ENCODE data around the gene PCK1.

Gene PCK1

DNA sequence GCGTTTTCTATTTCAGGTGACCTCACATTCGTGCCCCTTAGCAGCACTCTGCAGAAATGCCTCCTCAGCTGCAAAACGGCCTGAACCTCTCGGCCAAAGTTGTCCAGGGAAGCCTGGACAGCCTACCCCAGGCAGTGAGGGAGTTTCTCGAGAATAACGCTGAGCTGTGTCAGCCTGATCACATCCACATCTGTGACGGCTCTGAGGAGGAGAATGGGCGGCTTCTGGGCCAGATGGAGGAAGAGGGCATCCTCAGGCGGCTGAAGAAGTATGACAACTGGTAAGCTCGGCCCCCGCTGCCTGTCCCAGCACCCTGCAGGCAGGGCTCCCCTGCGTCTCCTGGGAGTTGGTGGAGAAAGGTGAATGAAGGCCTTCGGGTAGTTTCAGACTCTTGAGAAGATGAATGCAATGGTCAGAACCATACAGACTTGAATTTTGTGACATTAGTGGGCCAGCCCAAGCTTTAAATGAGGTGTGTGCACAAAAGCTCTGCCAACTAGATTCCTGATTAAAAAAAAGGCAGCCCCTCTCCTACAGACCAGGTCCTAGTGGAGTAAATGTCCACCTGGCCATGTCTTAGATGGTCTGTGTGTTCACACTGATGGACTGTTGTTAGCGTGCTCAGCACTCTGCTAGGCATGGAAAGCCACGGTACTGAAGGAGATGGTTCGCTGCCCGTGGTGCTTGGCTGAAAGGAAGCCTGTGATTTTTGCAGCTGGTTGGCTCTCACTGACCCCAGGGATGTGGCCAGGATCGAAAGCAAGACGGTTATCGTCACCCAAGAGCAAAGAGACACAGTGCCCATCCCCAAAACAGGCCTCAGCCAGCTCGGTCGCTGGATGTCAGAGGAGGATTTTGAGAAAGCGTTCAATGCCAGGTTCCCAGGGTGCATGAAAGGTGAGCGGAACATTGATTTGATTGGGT, 708 bp downstream of the PCK1 start:
- DNase-seq = no peak

DNA sequence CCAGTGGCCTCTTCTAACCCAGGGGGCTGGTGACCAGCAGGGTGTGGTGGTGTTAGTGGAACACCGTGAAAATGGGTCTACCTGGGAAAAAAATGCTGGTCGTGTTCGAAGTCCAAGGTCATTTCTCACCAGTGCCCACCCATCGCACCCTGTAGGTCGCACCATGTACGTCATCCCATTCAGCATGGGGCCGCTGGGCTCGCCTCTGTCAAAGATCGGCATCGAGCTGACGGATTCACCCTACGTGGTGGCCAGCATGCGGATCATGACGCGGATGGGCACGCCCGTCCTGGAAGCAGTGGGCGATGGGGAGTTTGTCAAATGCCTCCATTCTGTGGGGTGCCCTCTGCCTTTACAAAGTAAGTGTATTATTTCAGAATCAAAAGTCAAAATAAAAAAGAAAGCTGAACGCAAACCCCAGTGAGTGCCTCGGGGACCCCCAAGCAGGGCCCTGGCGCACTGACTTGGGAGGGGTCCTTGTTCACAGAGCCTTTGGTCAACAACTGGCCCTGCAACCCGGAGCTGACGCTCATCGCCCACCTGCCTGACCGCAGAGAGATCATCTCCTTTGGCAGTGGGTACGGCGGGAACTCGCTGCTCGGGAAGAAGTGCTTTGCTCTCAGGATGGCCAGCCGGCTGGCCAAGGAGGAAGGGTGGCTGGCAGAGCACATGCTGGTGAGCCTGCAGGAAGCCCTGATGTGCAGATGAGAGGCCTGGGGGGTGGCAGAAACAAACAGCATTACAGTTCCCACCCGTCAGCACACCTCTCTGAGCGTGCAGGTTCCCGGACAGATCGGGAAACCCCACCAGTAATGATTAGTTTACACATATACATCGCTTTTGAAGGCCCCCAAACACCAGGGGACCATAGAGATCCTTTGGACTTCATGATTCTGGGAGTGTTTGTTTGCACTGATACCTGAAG, 1.9 kb downstream of the PCK1 start:
- no peak for DNase-seq

DNA sequence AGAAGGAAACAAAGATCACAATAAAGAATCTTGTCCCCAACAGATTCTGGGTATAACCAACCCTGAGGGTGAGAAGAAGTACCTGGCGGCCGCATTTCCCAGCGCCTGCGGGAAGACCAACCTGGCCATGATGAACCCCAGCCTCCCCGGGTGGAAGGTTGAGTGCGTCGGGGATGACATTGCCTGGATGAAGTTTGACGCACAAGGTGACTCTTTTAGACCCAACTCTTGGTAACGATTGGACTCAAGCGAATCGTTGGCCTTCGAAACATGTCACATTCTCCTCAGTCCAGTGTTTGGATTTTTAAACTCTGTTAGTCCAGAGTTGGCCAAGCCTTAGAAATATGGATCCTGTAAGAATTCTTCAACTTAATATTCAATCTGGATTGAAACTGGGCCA, 2.6 kb downstream of the PCK1 start:
- no peak for DNase-seq

DNA sequence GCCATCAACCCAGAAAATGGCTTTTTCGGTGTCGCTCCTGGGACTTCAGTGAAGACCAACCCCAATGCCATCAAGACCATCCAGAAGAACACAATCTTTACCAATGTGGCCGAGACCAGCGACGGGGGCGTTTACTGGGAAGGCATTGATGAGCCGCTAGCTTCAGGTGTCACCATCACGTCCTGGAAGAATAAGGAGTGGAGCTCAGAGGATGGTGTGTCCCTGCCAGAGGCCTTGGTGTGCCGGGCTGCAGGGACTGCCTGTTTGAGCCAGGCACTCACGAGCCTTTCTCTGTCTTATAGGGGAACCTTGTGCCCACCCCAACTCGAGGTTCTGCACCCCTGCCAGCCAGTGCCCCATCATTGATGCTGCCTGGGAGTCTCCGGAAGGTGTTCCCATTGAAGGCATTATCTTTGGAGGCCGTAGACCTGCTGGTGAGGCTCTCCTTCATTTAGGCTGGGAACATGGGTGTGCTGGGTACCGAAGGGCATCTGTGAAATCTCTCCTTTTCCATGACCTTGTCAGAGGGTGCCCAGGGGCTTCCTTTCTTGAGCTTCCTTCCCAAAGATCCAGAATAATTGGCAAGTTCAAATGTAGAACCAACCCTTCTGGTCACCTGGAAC, 3.4 kb downstream of the PCK1 start:
- no peak for DNase-seq

DNA sequence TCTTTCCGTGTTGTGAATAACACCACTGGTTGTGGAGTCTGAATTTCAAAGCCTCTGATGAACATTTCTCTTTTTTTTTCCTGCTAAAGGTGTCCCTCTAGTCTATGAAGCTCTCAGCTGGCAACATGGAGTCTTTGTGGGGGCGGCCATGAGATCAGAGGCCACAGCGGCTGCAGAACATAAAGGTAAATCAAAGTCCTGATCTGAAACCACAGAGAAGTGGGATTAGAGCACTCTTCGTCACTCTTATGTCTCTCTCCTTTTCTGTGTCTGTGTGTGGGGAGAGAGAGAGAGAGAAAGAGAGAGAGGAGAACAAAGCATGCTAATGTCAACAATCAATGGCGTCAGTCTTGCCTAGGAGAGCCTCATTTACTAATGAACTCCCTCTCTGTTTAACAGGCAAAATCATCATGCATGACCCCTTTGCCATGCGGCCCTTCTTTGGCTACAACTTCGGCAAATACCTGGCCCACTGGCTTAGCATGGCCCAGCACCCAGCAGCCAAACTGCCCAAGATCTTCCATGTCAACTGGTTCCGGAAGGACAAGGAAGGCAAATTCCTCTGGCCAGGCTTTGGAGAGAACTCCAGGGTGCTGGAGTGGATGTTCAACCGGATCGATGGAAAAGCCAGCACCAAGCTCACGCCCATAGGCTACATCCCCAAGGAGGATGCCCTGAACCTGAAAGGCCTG, 4.2 kb downstream of the PCK1 start:
- DNase-seq = no peak

DNA sequence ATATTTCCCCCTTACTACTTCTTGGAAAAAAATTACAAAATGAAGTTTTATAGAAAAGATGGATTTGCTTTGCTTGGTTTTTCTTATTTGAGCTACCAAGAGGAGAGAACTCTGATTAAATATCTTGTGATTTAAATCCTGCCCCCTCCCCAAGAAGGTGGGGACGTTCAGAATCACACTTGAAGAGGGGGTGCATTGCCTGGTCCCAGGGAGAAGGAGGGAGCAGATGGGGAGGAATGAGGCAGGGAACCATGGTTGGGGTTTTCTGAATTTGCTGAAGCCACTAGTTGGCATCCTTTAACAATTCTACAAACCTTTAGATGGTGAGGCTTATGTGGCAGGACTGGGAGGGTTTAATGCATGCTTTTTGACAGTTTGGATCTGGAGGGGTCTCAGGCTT, 5.5 kb downstream of the PCK1 start:
- DNase-seq = no peak

DNA sequence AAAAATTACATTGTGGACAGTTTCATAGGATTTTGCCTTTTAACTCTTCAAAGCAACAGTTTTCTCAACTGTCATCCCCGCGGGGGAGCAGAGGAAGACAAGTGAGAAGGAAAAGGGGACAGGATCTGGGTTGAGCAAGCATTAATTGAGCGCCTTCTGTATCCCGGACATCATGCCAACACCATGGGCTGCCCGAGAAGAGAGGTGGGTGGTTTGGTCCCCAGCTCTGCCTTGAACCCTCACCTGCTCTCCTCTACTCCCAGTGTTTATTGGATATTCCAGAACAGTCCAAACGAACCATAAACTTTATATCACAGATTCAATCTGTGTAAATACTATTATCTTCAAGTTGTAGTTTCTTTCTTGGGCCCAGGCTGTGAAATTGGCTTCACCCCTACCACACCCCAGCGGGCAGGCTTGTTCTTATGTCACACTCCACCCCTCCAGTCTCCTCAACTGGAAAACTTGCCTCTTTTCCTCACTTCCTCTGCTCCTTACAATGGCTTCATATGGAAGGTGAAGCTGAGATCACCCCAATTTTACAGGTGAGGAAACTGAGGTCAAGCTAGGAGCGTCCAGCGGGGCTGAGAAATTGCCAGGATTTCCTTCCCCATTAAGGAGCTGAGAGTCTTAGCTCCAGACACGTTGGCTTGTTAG, 6.0 kb downstream of the PCK1 start:
- DNase-seq = no peak

DNA sequence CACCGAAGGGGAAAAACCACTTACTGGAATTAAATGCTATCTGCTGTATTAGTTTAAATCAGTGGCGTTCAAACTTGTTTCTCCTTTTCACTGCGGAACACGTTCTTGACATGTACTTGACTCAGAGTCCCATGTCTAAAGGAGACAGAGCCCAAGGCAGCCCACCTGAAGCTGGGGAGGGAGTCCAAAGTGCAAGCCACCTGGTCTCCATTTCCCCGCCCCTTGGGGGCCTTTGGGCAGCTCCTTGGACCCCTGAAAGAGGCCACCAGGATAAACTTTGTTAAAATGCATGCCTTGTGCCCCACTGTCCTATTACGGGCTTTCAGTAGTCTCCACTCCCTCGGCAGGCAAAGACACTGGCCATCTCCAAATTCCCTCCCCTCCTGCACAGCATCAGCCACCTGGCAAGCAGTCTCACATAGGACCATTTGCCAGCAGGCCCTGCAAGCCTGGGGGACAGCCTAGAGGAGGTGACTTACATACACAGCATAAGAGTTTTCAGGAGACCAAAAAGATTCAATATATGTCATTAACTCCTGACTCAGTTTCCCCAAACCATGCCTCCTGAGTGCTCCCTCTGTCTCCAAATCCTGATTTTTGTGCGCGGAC, 6.7 kb downstream of the PCK1 start:
- no peak for DNase-seq

DNA sequence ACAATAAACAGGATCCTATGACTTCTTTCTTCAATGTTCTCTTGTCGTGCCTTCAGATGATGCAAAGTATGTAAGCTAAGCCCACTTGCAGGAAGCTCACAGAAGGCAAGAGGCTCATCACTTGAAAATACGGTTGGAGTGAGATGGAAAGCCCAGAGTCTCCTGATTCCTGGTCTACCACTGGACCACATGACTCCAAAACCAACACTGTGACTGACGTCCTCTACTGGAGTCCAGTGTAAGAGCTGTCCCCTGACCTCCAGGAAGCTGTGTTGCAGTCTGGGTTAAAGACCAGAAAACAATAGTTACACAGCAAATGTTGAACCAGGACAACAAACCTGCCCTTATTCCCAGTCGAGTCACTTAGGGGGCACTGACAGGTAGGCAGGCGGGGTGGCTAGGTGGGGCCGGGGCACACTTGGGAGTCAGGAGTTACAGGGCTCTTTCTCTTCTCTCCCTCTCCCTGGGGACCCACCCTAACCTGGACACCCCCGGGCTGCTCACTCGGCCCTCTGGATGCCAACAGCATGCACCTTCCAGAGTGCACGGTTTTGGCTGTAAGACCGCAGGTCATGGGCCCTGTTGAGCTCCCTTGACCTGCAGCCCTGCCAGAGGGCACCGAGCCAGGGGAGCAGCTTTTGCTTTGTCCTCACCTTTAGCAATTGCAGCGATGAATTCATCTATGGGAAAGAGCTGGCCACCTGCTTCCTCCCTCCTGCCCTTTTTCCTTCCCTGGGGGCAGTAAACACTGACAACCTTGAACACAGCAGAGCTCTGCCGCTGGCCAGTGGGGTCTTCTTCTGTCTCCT, 7.4 kb downstream of the PCK1 start:
- DNase-seq = no peak

DNA sequence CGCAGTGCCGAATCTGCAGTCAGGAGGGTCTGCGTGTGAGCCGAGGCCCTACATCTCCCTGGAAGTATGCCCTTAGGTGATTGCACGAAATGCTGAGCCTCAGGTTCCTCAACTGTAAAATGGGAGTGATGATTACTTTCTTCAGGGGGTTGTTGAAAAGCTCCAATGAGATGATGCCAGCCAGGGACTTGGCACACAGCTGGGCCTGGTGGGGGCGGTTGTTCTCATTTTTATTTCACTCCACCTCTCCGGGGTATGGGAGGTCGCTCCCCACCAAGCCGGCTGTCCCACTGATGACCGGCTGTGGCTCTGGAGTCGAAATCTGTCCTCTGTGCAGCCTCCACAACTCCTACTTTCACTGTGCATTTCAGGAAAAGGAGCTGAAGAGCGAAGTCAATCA, 8.1 kb downstream of the PCK1 start:
- no peak for DNase-seq

DNA sequence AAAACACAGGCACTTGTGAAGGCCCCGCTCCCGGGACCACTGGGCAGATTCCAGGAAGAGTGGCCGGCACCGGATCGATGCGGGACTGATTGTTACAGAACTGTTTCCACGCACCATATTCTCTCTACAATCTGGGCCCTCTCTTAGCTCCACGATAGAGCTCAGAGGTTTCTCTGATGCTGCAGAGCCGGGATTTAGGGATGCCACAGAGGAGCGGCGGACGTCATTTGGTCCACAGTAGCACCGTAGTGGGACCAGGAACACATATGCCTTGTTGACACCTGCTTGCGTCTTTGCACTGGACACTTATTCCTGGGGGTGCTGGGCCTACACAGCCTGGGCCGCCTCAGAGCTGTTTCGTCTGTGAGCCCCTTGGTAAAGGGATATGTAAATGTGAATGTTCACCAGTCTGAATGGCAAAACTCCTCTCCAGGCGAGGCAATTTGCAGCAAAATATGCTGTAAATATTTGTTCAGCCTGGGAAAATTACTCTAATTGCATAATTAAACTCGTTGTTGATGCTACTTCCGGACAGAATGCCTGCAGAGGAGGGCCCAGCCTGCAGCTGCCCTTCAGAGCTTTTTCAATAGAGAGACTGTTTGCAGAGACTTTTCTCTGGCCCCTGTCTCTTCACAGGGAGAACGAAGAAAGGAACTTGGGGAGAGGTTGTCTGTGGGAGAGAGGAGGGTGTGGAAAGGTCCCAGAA, 9.4 kb downstream of the PCK1 start:
- no peak for DNase-seq

DNA sequence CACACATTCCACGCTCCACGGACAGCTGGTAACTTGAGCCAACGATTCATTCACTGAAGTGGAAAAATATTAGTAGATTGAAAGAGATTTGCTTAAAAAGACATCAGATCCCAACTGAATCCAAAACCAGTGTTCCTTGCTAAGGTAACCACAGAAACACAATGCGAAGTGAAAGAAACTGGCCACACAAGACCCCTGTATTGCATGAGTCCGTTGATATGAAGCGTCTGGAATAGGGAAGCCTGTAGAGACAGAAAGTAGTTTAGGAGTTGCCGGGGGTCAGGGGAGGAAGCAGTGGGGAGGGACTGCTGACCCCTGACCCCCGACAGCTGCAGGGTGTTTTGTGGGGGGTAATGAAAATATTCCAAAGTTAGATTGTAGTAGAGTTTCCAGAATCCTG, 10.0 kb downstream of the PCK1 start:
- no peak for DNase-seq

DNA sequence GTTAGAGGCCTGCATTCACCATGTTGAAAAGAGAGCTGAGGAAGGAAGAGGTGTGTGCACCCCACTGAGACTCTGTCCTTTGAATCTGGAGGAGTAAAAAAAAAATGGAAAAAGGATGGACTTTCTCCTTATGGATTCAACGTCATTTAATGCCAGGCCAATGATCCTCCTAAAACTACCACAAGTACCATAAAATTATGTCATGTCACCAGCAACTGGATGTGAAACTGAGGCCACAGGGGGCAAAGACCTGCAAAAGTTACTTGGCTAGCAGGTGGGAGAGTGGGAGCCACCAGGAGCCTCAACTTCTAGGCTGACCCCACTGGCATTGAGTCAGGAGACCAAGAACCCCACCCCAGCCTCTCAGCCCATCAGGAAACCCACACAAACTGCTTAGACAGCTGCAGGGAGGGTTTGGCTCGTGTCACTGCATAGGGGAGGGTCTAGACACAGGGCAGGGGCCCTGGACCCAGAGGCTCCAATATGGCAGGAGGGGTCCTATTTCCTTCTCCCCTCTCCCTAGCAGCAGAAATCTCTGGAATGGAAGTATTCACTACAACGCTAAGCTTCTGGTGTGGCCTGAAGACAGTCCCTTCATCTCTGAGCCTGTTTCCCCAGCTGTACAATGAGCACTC, 11.0 kb downstream of the PCK1 start:
- DNase-seq = no peak

DNA sequence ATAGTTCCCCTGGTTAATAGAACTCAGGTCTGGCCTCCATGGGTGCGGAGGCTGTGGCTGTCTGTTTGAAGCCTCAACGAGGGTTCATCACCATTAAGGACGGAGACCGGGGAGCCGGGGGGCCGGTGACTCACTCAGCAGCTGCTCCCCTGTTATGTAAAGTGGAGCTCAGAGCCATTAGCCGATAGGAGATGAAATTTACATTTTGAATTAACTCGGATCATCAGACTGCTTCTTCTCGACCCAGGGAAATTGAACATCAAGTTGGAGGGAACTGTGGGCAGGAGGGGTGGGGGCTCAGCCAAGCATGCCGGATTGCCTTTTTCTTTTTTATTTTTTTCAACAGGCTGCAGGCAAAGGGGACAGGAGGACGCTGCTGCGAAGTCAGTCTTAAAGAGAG, 12.3 kb downstream of the PCK1 start:
- DNase-seq = no peak

DNA sequence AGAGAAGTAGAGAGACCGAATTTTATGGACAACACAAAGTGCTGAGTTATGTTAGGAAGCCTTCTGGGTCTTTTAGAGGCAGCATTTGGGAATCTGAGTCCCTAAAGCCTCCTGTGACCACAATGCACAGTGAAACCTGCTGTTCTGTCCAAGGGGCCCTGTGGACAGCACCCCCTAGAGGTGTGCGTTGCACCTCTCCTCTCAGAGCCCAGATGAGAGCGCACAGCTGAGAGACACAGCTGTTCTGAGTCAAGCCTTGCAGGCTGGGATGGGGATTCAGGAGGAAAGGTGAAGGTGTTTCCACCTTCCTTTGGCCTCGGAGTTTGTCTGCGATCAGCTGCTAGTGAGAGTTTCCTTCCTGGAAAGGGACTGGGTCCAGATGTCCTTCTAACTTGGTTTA, 13.0 kb downstream of the PCK1 start:
- DNase-seq = no peak

DNA sequence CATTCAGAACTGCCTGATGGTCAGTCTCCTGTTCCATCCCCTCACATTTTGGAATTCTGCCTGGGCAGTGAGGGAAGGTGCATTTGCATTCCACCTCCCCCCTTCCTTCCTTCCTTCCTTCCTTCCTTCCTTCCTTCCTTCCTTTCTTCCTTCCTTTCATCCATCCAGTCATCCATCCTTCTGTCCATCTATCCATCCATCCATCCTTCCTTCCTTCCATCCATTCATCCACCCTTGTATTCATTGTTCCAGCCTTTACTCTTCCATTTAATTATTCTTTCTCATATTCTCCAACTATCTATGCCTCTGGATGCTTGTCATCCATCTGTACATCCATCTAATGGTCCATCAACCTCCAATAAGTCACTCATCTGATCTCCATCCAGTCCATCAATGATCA, 14.0 kb downstream of the PCK1 start:
- no peak for DNase-seq

DNA sequence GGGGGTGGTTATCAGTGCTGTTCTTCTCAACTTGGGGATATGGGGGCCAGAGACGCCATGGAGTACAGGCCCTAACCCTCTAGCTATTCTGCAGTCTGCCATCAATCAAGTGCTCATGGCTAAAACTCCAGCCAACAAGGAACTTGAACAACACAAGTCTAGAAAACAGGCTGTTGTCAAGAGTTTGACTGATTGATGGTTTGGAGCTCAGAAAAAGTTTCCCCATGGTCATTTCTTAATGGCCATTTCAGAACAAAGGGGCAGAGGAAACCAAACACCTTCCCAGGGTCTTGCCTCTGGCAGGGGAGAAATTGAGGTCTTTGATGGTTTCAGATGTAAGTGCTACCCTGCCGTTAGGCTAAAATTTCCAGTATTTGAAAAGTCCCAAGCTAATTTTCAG, 15.1 kb downstream of the PCK1 start:
- no peak for DNase-seq

DNA sequence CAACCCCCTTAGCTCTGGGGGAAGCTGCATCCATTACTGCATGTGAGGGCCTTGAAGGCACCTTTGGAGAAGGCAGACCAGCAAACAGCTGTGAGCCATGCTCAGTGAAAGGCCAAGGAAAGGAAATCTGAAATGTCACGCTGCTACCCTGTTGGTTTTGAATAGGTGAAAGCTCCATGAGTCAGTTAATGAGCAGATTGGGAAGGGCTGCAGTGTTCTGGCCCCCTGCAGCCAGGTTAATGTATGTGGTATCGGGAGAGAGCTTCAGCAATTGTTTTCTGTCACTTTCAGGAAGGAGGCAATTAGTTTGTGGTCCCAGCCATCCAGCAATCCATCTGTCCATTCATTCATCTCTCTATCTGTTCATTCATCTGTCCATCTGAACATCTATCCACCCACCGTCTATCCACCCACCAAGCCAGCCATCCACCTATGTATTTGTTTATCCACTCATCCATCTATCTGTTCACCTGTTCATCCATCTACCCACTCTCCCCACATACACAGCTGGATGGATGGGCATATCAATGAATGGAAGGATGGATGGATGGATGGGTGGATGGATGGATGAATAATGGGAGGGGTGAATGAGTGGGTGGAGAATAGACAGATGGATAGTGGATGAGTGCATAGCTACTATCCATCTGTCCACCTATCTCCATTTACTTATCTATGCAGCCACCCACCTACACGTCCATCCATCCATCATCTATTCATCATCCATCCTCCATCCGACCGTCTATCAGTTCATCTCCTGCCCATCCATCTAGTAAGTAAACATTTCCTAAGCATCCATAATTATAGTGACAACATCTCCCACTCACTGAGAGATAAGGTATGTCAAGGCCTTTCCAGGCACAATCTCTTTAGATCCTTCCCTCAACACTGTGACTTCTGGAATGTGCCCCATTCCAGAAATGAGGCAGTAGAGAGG, 16.0 kb downstream of the PCK1 start:
- no peak for DNase-seq

All from C1 segment of cervical spinal cord (tissue), 14 donors.